ENCODE data around the gene CRADD.
"Not testable (repeated sequence)": the region's sequence is repeated elsewhere in the genome, so short reads cannot be mapped to it uniquely, and the experiment has no call there.

CRADD gene

DNA sequence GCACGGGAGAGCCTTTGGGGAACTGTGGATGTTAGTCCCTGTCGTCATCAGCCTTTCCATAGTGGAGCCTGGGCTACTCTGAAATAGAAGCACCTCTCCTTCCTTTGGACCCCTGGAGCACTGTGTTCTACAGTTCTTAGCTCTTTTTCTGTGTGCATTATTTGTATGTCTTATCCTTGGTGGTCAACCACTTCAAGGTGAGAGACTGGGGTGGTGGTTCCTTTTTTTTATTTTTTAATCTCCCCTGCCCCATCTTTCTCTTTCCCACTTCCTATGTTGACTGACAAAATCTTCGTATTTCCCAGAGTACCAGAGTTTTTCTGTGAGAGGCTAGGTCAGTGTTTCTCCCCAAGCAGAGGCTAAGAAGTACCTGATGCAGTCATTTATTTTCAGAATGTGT is 111.7 kb downstream of the CRADD start:
- FAIRE-seq = no peak

- FAIRE-seq = no peak
Observed at GRCh38 chr12:93789767-93790166, 112.6 kb downstream of the CRADD start.

DNA sequence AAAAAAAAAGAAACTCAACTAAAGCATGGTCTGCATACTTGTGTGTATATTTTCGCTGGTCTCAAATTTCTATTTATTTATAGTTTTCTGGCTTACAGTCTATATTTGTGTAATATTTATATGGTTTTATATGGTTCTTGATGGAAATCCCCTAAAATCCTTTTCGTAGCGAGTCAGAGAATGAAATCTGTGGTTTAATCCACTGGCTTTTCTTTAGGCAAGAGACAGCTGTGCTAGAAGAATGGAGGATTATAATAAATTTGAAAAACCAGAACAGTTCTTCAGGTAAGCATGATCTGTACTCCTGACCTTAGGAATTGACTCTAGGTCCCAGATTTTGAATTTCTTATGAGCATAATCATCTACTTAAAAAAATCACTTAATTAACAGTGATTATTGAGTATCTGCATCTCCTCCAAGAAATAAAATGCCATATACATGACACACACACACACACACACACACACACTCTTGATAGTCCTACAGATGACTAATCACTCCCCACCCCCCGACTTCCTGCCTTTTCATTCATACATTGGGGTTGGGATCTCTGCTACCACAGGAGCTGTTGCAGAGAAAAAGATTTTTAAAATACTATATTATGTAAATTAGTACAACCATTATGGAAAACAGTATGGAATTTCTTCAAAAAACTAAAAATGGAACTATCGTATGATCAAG is 113.4 kb downstream of the CRADD start:
- no peak for FAIRE-seq

- no peak for FAIRE-seq
Observed at GRCh38 chr12:93793007-93793406, 115.8 kb downstream of the CRADD start.

- no peak for FAIRE-seq
Observed at GRCh38 chr12:93793983-93794382, 116.8 kb downstream of the CRADD start.

- FAIRE-seq = no peak
Observed at GRCh38 chr12:93794738-93795137, 117.6 kb downstream of the CRADD start.

- no peak for FAIRE-seq
Observed at GRCh38 chr12:93795352-93795751, 118.2 kb downstream of the CRADD start.

GRCh38 chr12:93796729-93797128 is 119.6 kb downstream of the CRADD start:
- no peak for FAIRE-seq

GRCh38 chr12:93798279-93799151 is 121.3 kb downstream of the CRADD start:
- no peak for FAIRE-seq

GRCh38 chr12:93801666-93802065 is 124.5 kb downstream of the CRADD start:
- not testable (repeated sequence) for FAIRE-seq

GRCh38 chr12:93802293-93802692 is 125.1 kb downstream of the CRADD start:
- no peak for FAIRE-seq

GRCh38 chr12:93802698-93803423 is 125.7 kb downstream of the CRADD start:
- no peak for FAIRE-seq

DNA sequence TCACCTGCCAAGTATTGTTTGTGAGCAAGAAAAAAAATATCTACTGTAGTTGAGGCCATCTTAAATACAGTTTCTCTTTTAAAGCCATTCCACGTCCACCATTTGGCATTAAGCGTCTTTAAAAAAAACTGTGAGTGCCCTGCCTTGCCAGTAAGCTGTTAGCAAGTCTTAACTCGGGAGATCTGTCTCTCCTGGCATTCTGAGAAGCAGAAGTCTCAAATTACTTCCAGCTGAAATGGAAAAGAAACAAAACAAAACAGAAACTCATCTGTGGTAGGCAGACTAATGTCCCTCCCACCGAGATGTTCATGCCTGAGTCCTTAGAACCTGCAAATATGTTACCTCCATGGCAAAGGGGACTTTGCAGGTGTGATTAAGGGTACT is 126.2 kb downstream of the CRADD start:
- FAIRE-seq = no peak

DNA sequence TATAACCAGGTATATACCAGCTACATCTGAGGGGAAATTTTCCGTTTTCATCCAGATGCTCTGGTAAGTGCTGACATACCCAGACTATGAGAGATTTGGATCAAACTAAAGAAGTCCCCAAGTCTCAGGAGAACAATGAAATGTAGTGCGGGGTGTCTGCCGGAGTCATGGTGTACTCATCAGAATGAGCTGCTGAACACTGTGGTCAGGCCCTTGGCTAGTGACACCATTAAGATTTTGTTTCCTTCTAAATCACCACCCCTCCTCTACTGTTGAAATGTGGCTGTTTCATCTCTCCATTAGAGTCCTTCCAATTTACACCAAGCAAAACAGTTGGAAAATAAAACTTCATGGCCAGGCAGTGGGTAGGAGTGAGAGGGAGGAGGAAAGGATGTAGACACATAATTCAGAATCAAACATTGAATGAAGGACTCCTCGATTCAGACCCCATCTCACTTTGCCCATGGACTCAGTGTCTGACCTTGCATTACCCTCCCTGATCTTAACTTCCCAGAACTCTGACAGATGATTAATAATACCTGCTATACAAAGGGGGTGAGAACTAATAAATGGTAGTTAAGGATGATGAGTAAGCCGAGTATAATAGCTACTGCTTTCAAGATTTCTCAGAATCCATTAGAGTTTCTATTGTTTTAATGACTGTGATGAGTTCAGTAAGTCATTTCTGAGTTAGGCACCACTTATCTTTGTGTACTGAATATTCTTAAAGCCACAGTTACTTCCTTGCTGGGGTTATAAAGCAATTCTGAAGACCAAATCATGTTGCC is 127.4 kb downstream of the CRADD start:
- no peak for FAIRE-seq

- FAIRE-seq = no peak
Observed at GRCh38 chr12:93805736-93806141, 128.6 kb downstream of the CRADD start.

DNA sequence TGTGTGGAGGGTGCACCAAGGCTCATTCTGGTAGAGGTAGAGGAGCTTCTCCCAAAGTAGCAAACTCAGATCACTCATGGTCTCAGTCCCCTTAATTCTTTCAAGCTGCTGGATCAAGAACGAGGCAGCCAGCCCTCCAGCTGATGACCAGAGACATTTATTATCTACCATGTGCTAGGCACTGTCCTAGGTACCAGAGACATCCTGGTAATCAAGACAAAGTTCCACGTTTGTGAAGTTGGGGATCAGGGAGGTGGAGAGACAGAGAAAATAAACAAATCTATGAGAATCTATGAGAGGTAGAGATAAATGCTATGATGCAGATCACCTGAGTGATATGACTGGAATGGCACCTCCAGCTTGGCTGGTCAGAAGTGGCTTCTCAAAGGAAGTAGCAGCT is 130.2 kb downstream of the CRADD start:
- FAIRE-seq = no peak

DNA sequence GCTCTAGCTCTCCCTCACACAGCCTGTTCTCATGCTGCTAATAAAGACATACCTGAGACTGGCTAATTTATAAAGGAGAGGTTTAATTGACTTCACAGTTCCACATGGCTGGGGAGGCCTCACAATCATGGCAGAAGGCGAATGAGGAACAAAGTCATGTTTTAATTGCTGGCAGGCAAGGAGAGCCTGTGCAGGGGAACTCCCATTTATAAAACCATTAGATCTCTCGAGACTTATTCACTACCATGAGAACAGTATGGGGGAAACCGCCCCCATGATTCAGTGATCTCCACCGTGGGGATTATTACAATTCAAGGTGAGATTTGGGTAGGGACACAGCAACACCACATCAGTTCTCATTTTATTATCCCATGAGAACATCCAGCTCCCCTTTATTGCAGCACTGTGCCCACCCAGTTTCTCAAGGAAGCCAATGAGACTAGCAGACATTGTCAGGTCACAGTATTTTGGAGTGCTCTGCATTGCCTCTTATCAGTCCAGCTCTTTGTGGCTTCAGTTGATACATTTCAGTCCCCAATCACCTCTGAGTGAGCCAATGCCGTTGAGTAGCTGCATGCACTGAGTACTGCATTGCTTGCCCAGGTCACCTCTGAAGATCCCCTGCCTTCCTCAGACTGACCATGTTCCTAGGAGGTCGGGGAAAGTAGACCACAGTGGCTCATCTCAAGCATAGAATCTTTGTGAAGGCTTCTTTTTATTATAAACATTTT is 131.2 kb downstream of the CRADD start:
- FAIRE-seq = no peak

GRCh38 chr12:93812626-93813025 is 135.5 kb downstream of the CRADD start:
- FAIRE-seq = no peak

DNA sequence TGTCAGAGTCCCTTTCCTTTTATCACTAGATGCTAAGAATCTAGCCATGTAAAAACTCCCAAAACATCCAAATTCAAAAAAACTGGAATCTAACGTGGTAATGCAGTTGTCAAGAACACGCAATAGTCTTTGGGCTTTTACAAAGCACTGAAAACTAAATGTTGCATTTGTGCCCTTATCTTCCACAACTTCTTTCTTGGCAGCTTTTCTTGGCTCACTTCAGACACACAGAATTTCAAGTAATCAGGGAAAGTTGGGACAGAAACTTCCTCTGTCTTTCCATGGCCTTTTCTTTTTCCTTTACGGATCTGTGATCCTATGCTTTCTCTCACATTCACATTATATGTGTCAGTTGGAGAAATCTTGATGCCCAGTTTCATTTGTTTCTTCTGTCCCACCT is 136.0 kb downstream of the CRADD start:
- no peak for FAIRE-seq

- no peak for FAIRE-seq
Observed at GRCh38 chr12:93813972-93814821, 137.0 kb downstream of the CRADD start.

DNA sequence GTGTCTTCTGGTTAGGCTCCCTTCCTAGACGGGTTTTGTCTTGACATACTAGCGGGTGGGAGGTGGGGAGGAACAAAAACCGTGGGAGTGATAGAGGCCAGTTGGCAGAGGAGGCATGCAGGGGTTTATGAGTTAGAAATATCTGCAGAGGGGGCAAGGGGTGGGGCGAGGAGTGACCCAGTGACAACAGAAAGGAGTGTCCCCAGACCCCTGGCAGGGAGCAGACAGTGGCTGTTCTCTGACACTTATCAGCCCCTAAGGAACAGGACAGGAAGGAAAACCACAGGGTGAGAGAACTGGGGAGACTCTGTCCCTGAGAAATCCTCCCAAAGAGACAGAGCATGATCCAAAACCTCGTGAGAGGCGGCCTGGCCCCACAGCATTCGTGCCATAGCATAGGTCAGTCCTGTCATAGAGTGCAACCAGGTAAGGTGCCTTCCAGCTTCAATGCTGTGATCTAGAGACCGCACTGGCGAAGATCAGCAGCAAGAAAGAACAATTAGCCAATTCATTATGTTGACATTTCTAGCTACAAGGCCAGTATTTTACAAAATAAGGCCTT is 141.4 kb downstream of the CRADD start:
- no peak for FAIRE-seq

Measured in TTC549 (cell line).